HUES6 (cell line): Measurements from ENCODE around the gene ANKRD10.
"Not testable (repeated sequence)": the region's sequence is repeated elsewhere in the genome, so short reads cannot be mapped to it uniquely, and the experiment has no call there.

Experiments used
- H3K27ac ChIP-seq: 2 replicates; pipeline ENCODE4 v1.7.0; 2013; ENCODE audit warnings: low read depth, mild to moderate bottlenecking, low read length, inconsistent platforms
- H3K27me3 ChIP-seq: 2 replicates; pipeline ENCODE4 v1.6.1; 2013; ENCODE audit warnings: low read length; ENCODE audit not compliant: control insufficient read depth, insufficient read depth
- H3K36me3 ChIP-seq: 2 replicates; pipeline ENCODE4 v1.6.1; 2013; ENCODE audit warnings: low read length; ENCODE audit not compliant: control insufficient read depth, insufficient read depth
- H3K4me1 ChIP-seq: 2 replicates; pipeline ENCODE4 v1.6.1; 2013; ENCODE audit warnings: low read length; ENCODE audit not compliant: control insufficient read depth, insufficient read depth
- H3K4me3 ChIP-seq: 2 replicates; pipeline ENCODE4 v1.5.1; 2013; ENCODE audit warnings: low read depth, low read length
- H3K9ac ChIP-seq: one replicate; pipeline ENCODE4 v1.6.1; 2013; ENCODE audit warnings: mild to moderate bottlenecking, low read length
- H3K9me3 ChIP-seq: 2 replicates; pipeline ENCODE4 v1.6.1; 2013; ENCODE audit warnings: low read depth, low read length; ENCODE audit not compliant: control insufficient read depth, insufficient read depth

The ANKRD10 gene

DNA sequence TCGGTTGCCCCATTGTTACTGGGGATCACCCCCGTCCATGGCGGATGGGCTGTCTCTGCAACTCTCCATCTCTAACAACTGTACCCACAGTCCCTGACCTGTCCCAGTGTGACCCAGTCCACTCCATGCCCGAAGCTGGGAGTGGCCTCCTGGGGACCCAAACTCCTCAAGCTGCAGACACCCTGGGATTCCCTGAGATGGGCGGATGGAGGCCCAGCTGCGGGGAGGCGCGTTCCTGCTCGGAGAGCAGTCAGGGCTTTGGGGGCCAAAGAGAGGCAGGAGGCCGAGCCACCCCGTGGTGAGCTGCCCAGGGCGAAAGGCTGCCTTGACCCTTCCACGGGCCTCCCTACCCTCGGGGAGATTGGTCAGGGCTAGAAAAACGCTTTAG is 39.7 kb upstream of the ANKRD10 start:
- H3K9ac ChIP-seq, H3K4me3 ChIP-seq, H3K27me3 ChIP-seq, H3K36me3 ChIP-seq, H3K9me3 ChIP-seq, H3K4me1 ChIP-seq, H3K27ac ChIP-seq: not testable (repeated sequence)

DNA sequence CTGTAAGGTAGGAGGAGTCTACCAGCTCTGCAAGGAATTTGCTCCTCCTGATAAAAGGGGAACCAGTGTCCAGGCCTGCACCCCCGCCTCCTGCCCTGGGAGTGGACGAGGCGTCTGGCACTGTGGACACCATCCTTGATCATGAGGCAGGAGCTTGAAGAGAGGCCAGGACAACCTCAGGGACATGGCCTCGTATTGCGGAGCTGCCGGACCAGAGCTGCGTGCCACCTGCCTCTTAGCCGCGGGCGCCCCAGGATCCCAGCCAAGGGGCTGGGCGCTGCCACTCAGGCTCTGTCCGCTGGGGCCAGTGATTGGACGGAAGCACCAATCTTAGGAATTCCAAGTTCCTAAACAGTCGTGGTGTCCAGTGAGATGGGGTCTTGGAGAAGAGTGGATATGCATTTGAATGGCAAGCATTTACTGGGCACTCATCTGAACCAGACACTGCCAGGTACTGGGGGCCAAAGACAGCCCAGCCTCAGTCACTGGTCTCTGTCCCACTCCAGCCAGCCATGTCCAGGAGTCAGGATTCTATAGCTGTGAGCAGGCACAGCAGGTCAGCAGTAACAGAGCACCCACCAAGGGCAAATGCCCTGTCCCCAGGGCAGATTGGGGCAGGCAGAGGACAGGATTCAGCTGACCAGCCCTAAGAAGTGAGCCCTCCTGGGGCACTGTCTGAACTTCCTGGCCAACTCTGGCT is 39.1 kb upstream of the ANKRD10 start:
- no peaks in the 10 kb centered on the region for H3K36me3 ChIP-seq
- no peaks in the 10 kb centered on the region for H3K9me3 ChIP-seq
- H3K27me3 ChIP-seq, result no peaks in the 10 kb centered on the region
- no peak overlapping the region for H3K4me3 ChIP-seq
- no peak overlapping the region for H3K27ac ChIP-seq
- no peak overlapping the region for H3K9ac ChIP-seq
- peaks cover 4% of the 10 kb centered on the region; the same call in 1 of the 2 replicates for H3K4me1 ChIP-seq

DNA sequence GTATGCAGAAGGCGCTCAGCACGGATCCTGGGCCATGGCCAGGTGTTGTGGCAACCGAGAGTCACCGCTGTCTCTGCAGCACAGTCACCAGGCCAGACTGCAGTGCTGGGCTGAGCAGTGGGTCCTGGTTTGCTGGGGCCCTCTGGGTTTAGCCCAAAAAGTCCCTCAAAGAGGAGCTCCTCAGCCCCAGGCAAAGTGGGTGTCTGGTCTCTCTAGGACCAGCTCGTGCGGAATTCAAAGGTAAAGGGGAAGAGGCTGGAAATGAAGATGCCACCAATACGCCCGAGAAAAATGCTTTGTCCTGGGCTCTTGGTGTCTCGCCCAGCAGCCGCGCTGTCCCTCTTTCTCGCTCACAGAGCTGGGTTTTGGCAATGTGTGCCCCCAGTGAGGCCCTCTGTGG is 38.5 kb upstream of the ANKRD10 start:
- Histone ChIP-seq H3K36me3 (no peaks in the 10 kb centered on the region), H3K9me3 (no peaks in the 10 kb centered on the region), H3K9ac (no peak overlapping the region), H3K4me3 (no peak overlapping the region), H3K27ac (no peak overlapping the region), H3K27me3 (no peaks in the 10 kb centered on the region), H3K4me1 (peaks cover 4% of the 10 kb centered on the region; the same call in 1 of the 2 replicates)

DNA sequence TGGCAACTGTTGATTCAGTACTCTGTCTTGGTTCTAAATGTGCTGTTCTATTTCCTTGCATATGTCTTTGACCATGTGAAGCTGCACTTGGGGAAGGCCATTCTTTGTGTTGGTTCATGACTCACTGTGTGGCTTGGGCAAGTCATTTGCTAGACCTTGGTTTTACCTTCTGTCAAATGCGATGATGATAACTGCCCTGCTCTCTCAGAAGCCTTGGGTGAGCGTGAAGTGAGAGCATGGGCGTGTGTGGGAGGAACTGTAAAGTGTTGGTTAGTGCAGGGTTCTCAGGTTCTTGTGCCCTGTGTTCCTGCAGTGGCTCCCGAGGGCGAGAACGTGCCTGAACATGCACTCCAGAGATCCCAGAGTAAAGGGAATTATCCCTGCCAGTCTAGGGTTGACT is 37.3 kb upstream of the ANKRD10 start:
- H3K27me3 ChIP-seq, H3K9ac ChIP-seq, H3K4me1 ChIP-seq, H3K4me3 ChIP-seq, H3K36me3 ChIP-seq, H3K9me3 ChIP-seq, H3K27ac ChIP-seq: not testable (repeated sequence)

DNA sequence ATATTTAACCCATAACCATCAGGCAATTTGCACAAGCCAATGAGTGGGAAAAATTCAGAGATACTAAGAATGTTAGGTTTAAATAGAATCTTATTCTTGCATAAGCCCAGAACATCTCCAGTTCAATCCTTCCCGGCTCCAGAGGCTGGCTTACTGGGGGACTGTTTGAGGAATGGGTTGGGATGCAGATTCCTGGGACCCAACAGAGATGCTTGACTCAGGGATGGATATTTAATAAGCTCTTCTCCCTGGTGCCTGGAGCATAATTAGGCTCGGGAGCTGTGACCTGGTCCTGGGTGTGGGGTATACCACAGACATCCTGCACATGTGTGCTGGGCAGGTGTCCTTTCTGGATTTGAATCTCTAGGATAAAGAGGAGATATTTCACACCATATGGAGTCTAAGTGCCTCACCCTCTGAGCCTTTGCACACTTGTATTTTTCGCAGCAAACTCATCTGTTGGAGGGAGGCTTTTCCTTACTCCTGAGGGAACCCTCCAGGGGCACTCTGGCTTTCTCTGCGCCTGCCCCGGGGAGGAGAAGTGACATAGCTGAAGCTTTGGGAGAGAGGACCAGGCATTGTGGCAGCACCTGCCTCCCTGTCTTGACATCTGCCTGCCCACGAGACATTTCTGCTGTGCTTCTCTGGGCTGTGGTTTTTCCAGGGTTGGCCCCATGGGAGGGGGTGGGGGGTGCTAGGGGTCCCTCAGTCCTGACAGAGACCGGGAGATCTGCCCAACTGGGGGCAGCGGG is 36.1 kb upstream of the ANKRD10 start:
- H3K4me1 ChIP-seq, result peaks cover 4% of the 10 kb centered on the region; the same call in 1 of the 2 replicates
- H3K36me3 ChIP-seq, result no peaks in the 10 kb centered on the region
- H3K27ac ChIP-seq, result no peak overlapping the region
- no peaks in the 10 kb centered on the region for H3K27me3 ChIP-seq
- H3K9me3 ChIP-seq, result no peaks in the 10 kb centered on the region
- H3K4me3 ChIP-seq, result no peak overlapping the region
- H3K9ac ChIP-seq, result no peak overlapping the region

DNA sequence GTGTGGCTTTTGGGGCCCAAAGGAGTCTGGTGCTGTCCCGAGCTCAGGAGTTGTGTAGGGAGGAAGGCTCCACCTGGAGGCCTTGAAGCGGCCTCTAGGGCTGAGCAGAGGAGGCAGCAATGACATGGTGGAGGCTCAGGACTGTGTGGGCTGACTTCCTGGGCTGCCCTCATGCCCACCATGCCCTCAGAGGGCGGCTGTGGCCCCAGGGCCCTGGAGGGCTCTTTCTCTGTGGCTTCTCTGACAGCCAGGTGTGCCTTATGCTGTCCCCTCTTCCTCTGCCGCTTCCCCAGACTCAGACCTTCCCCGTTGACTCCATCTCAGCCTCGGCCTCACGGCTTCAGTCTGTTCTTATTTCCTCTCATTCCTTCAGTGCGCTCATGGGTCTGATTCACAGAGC is 35.5 kb upstream of the ANKRD10 start:
- Histone ChIP-seq H3K4me3 (no peak overlapping the region), H3K4me1 (peaks cover 4% of the 10 kb centered on the region; the same call in 1 of the 2 replicates), H3K27ac (no peak overlapping the region), H3K9me3 (no peaks in the 10 kb centered on the region), H3K27me3 (no peaks in the 10 kb centered on the region), H3K9ac (no peak overlapping the region), H3K36me3 (no peaks in the 10 kb centered on the region)

DNA sequence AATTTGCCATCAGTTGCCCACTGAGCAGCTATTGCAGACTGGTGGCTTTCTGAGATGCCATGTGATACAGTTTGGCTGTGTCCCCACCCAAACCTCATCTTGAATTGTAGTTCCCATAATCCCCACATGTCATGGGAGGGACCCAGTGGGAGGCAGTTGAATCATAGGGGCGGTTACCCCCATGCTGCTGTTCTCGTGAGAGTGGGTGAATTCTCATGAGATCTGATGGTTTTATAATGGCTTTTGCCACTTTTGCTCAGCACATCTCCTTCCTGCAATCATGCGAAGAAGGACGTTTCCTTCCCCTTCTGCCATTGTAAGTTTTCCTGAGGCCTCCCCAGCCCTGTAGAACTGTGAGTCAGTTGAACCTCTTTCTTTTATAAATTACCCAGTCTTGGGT is 34.8 kb upstream of the ANKRD10 start:
- H3K4me3 ChIP-seq, result no peak overlapping the region
- no peak overlapping the region for H3K27ac ChIP-seq
- H3K9ac ChIP-seq, result no peak overlapping the region
- no peaks in the 10 kb centered on the region for H3K27me3 ChIP-seq
- no peaks in the 10 kb centered on the region for H3K36me3 ChIP-seq
- no peaks in the 10 kb centered on the region for H3K4me1 ChIP-seq
- no peaks in the 10 kb centered on the region for H3K9me3 ChIP-seq

DNA sequence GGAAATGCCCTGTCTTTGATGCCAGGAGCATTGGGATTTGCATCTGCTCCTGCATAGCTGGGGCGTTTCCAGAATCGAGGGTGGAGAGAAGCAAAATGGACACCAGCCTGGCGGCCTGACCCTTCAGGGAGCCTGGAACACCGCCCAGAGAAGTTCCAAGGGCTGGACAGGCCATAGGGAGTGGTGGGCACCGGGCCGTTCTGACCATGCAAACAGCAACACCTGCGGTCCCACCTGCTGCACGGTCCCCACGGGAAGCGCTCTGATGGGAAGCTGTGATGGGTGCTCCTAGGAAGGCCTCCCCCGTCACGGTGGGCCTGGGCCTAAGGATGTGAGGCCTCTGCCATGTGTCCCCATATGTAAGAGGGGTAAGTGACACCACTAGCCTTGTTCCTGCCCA is 34.2 kb upstream of the ANKRD10 start:
- Histone ChIP-seq H3K36me3 (no peaks in the 10 kb centered on the region), H3K27ac (no peak overlapping the region), H3K4me3 (no peak overlapping the region), H3K4me1 (no peaks in the 10 kb centered on the region), H3K27me3 (no peaks in the 10 kb centered on the region), H3K9ac (no peak overlapping the region), H3K9me3 (no peaks in the 10 kb centered on the region)

DNA sequence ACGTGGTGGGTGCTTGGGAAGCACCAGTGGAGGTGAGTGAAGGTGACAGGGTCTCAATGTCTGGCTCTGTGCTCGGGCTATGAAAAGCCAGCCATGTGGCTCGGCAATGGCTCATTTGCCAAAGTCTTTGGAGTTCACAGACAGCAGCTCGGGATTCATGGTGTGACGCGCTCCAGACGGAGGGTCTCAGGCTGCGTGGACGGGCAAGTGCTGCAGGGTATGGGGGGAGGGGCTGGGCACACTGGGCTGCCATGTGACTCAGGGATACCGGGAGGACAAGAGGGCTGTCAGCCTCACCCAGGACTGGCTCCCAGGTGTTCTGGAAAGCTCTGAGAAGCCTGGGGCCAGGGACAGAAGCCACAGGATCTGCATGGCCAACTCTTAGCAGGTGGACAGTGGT is 32.5 kb upstream of the ANKRD10 start:
- H3K36me3 ChIP-seq, H3K9ac ChIP-seq, H3K4me3 ChIP-seq, H3K9me3 ChIP-seq, H3K27ac ChIP-seq, H3K27me3 ChIP-seq, H3K4me1 ChIP-seq: not testable (repeated sequence)

DNA sequence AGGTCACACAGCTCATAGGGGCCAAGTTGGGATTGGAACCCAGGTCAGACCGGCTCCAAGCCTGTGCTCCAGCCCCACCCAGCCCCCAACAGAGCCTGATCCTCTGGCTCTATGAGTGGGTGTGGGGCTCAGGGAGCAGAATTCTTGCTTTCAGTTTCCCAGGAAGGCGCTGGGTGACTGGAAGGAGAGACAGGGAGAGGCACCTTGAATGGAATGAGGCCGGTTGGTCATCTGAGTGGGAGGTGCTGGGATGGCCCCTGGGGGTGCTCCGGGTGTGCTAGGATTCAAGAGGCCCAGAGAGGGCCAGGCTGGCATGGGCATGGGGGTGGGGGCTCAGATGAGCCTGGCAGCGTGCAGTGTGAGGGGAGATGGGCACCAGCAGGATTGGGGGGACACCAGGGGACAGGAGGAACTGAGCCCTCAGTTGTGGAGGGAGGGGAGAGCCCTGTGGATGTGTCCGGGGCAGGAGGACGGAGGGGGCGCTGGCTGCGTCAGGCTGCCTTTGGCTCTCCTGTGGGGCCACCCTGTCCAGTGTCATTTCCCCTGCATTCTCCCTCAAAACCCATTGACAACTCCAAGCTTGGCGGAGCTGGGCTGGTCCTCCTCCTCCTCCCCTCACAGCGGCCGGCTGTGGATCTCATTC is 31.2 kb upstream of the ANKRD10 start:
- Histone ChIP-seq H3K4me1 (no peaks in the 10 kb centered on the region), H3K27me3 (no peaks in the 10 kb centered on the region)

More for the DNA sequence above, 31.2 kb upstream of the ANKRD10 start:
- H3K4me3 ChIP-seq, result no peak overlapping the region
- no peak overlapping the region for H3K9ac ChIP-seq
- H3K36me3 ChIP-seq, result no peaks in the 10 kb centered on the region
- no peak overlapping the region for H3K27ac ChIP-seq
- no peaks in the 10 kb centered on the region for H3K9me3 ChIP-seq
